H1 (cell line): ENCODE data around the gene KCNJ3. TPM values are rescaled to one million over a fixed set of nuclear protein-coding genes. Genes with fewer than 3 reads are reported as not detected.

Experiments
- EP300 ChIP-seq, 2 experiments: IDR thresholded peaks; 1 replicate in 1 of 2; 2 replicates in 1 of 2; pipeline ENCODE4 v1.6.1; 2011 to 2012; ENCODE audit warnings: low read depth in 2 of 2, low read length in 2 of 2, mild to moderate bottlenecking in 2 of 2, borderline replicate concordance in 1 of 2, inconsistent platforms in 1 of 2, moderate library complexity in 1 of 2
- HDAC6 ChIP-seq: IDR thresholded peaks from one replicate; pipeline ENCODE4 v1.7.1; 2012; ENCODE audit warnings: low read depth, mild to moderate bottlenecking, inconsistent platforms, low read length, moderate library complexity
- SP1 ChIP-seq: IDR thresholded peaks from 2 replicates; pipeline ENCODE4 v1.6.1; 2011; ENCODE audit warnings: low read depth, low read length
- SUZ12 ChIP-seq: fragments of 200-600 bp; sonication (generic); IDR thresholded peaks from 2 replicates; pipeline ENCODE4 v1.6.1; 2012; ENCODE audit warnings: mild to moderate bottlenecking, inconsistent platforms, low read length, moderate library complexity, mixed read lengths
- polyA plus RNA-seq, 7 experiments: library from polyadenylated mRNA; depleted of rRNA in 3 of 7; stranded (reverse) in 5 of 7; unstranded in 2 of 7; fragments of >200 nt in 5 of 7; fragments of 200-250 nt in 2 of 7; gene quantifications; 1 replicate in 5 of 7; 2 replicates in 1 of 7; 4 replicates in 1 of 7; pipeline versions ENCODE4 v1.2.1 to v1.2.3, GENCODE V29; 2011 to 2013; ENCODE audit warnings: missing spikeins in 2 of 7, mixed read lengths in 2 of 7
- total RNA-seq: library from RNA; stranded (reverse); fragmentation: NEBNext Ultra II Directional; extraction: Animal tissue kit (Norgen Biotek cat#: 25700); gene quantifications from 2 replicates; pipeline ENCODE4 v1.2.1, GENCODE V29; 2021
- TF ChIP-seq, protein P1 (sequence below): fragments of 300-600 bp; sonication (generic); IDR thresholded peaks from 2 replicates; pipeline ENCODE4 v1.7.1; 2012; ENCODE audit warnings: low read length, moderate library complexity, mild to moderate bottlenecking, inconsistent platforms; ENCODE audit not compliant: insufficient replicate concordance

Gene KCNJ3
- total and polyA plus RNA-seq, 2 of the 8 experiments (the other 6 are each of a cell fraction or from before 2014, with no cell fraction given): 0.11 to 0.50 TPM

DNA sequence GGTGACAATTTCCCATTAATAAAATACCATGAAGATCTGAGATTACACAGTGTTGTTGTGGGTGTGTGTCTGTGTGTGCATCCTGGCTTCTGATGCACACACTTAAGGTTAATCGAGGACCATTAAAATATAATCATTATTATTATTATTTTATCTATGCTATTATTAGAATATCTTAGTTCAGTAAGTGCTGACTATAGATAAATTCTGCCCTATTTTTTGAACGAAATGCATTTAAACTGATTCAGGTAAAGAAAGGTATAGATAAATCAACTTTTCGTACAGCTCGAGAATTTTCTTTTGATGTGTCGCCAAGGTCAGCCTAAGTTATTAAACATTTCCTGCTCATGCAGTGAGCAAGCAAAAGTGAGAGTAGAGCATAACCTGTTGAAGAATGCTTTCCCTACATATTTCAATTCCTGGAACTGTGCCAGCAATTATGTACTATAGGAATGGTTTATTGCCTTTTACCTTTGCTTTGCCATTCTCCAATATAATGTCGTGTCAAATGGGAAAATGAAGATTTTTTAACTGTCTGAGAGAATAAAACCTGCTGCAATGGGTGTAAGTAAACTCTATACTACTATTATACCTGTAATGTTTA lies 25.8 kb downstream of the KCNJ3 start (continued):
- TF ChIP-seq, protein P1, sequence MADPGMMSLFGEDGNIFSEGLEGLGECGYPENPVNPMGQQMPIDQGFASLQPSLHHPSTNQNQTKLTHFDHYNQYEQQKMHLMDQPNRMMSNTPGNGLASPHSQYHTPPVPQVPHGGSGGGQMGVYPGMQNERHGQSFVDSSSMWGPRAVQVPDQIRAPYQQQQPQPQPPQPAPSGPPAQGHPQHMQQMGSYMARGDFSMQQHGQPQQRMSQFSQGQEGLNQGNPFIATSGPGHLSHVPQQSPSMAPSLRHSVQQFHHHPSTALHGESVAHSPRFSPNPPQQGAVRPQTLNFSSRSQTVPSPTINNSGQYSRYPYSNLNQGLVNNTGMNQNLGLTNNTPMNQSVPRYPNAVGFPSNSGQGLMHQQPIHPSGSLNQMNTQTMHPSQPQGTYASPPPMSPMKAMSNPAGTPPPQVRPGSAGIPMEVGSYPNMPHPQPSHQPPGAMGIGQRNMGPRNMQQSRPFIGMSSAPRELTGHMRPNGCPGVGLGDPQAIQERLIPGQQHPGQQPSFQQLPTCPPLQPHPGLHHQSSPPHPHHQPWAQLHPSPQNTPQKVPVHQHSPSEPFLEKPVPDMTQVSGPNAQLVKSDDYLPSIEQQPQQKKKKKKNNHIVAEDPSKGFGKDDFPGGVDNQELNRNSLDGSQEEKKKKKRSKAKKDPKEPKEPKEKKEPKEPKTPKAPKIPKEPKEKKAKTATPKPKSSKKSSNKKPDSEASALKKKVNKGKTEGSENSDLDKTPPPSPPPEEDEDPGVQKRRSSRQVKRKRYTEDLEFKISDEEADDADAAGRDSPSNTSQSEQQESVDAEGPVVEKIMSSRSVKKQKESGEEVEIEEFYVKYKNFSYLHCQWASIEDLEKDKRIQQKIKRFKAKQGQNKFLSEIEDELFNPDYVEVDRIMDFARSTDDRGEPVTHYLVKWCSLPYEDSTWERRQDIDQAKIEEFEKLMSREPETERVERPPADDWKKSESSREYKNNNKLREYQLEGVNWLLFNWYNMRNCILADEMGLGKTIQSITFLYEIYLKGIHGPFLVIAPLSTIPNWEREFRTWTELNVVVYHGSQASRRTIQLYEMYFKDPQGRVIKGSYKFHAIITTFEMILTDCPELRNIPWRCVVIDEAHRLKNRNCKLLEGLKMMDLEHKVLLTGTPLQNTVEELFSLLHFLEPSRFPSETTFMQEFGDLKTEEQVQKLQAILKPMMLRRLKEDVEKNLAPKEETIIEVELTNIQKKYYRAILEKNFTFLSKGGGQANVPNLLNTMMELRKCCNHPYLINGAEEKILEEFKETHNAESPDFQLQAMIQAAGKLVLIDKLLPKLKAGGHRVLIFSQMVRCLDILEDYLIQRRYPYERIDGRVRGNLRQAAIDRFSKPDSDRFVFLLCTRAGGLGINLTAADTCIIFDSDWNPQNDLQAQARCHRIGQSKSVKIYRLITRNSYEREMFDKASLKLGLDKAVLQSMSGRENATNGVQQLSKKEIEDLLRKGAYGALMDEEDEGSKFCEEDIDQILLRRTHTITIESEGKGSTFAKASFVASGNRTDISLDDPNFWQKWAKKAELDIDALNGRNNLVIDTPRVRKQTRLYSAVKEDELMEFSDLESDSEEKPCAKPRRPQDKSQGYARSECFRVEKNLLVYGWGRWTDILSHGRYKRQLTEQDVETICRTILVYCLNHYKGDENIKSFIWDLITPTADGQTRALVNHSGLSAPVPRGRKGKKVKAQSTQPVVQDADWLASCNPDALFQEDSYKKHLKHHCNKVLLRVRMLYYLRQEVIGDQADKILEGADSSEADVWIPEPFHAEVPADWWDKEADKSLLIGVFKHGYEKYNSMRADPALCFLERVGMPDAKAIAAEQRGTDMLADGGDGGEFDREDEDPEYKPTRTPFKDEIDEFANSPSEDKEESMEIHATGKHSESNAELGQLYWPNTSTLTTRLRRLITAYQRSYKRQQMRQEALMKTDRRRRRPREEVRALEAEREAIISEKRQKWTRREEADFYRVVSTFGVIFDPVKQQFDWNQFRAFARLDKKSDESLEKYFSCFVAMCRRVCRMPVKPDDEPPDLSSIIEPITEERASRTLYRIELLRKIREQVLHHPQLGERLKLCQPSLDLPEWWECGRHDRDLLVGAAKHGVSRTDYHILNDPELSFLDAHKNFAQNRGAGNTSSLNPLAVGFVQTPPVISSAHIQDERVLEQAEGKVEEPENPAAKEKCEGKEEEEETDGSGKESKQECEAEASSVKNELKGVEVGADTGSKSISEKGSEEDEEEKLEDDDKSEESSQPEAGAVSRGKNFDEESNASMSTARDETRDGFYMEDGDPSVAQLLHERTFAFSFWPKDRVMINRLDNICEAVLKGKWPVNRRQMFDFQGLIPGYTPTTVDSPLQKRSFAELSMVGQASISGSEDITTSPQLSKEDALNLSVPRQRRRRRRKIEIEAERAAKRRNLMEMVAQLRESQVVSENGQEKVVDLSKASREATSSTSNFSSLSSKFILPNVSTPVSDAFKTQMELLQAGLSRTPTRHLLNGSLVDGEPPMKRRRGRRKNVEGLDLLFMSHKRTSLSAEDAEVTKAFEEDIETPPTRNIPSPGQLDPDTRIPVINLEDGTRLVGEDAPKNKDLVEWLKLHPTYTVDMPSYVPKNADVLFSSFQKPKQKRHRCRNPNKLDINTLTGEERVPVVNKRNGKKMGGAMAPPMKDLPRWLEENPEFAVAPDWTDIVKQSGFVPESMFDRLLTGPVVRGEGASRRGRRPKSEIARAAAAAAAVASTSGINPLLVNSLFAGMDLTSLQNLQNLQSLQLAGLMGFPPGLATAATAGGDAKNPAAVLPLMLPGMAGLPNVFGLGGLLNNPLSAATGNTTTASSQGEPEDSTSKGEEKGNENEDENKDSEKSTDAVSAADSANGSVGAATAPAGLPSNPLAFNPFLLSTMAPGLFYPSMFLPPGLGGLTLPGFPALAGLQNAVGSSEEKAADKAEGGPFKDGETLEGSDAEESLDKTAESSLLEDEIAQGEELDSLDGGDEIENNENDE: no peak
- TF ChIP-seq SUZ12: no peak
- no peak for TF ChIP-seq SP1
- no peak for TF ChIP-seq HDAC6
- TF ChIP-seq EP300 (IDR thresholded peaks at IDR 0.05; ENCODE audit: borderline replicate concordance in 1 of 2, low read depth in 2 of 2, low read length in 2 of 2): no peak
